HG02588 (cell line): ENCODE measurements around the gene KRTAP4-3.
"Not testable (repeated sequence)": the region's sequence is repeated elsewhere in the genome, so short reads cannot be mapped to it uniquely, and the experiment has no call there.

Source experiments
- ATAC-seq: cut with Tn5 transposase; IDR thresholded peaks from one replicate; pipeline ENCODE4 v1.9.1; 2021; ENCODE audit warnings: mild to moderate bottlenecking, moderate library complexity; ENCODE audit not compliant: unreplicated experiment

The KRTAP4-3 gene

GRCh38 chr17:41119696-41120690 is 48.0 kb downstream of the KRTAP4-3 start:
- not testable (repeated sequence) for ATAC-seq

- ATAC-seq: no peak
These were observed 49.3 kb downstream of the KRTAP4-3 start for GRCh38 chr17:41118721-41119120.

GRCh38 chr17:41117846-41118386 is 50.1 kb downstream of the KRTAP4-3 start, which contains the start of gene KRTAP4-11:
Gene KRTAP4-11, minus strand, starts transcription at chr17:41118373. Its CDS starts 58 bp downstream, at chr17:41118315.
- ATAC-seq: not testable (repeated sequence)
